Common myeloid progenitor, CD34-positive (primary cell): ENCODE data around the gene AIM2.
A peak's percentile ranks its signal among the peaks of the same experiment; 100 is the strongest.

ENCODE experiments used
- CTCF ChIA-PET: fragments of 350-600 bp; sonication (Branson Sonifier 250); formaldehyde crosslinking; loops from one replicate; lab custom pipeline; 2021; ENCODE audit warnings: antibody characterized with exemption; lab: Charles Lee
- POLR2A ChIA-PET: fragments of 350-600 bp; sonication (Branson Sonifier 250); formaldehyde crosslinking; loops from one replicate; lab custom pipeline; 2021; ENCODE audit warnings: antibody characterized with exemption; lab: Charles Lee
- DNase-seq, 3 donors: peaks; one replicate each; pipeline versions ENCODE4 v3.0.0 to v3.0.0-alpha.2; 2013
- H3K27ac ChIP-seq, 2 experiments: 1 replicate in 1 of 2; 2 replicates in 1 of 2; pipeline ENCODE4 v1.7.0; 2013; ENCODE audit warnings: inconsistent platforms in 2 of 2, low read length in 2 of 2, mild to moderate bottlenecking in 2 of 2, low read depth in 1 of 2, moderate library complexity in 1 of 2; ENCODE audit not compliant: severe bottlenecking in 2 of 2, insufficient read depth in 1 of 2, poor library complexity in 1 of 2
- H3K27me3 ChIP-seq, 5 experiments: replicated peaks in 2 of 5; 1 replicate in 3 of 5; 2 replicates in 2 of 5; pipeline versions ENCODE4 v1.6.1 to v1.7.0; 2013; ENCODE audit warnings: low read length in 4 of 5, mild to moderate bottlenecking in 2 of 5, moderate library complexity in 2 of 5, inconsistent platforms in 1 of 5; ENCODE audit not compliant: insufficient read depth in 5 of 5, control insufficient read depth in 4 of 5
- H3K36me3 ChIP-seq, 4 experiments: 1 replicate in 2 of 4; 2 replicates in 2 of 4; pipeline versions ENCODE4 v1.6.1 to v1.7.0; 2013; ENCODE audit warnings: low read length in 3 of 4, control low read depth in 1 of 4, mild to moderate bottlenecking in 1 of 4; ENCODE audit not compliant: control insufficient read depth in 4 of 4, insufficient read depth in 4 of 4
- H3K4me1 ChIP-seq, 4 experiments: 1 replicate in 3 of 4; 2 replicates in 1 of 4; pipeline versions ENCODE4 v1.6.1 to v1.7.1; 2013; ENCODE audit warnings: low read length in 3 of 4, mild to moderate bottlenecking in 3 of 4, control low read depth in 1 of 4, inconsistent platforms in 1 of 4, moderate library complexity in 1 of 4; ENCODE audit not compliant: control insufficient read depth in 4 of 4, insufficient read depth in 4 of 4; ENCODE audit errors: control extremely low read depth in 1 of 4
- H3K4me3 ChIP-seq, 7 experiments: 1 replicate in 4 of 7; 2 replicates in 3 of 7; pipeline versions ENCODE4 v1.5.1 to v1.7.0; 2013; ENCODE audit warnings: mild to moderate bottlenecking in 7 of 7, low read length in 6 of 7, moderate library complexity in 6 of 7, inconsistent platforms in 2 of 7, low read depth in 2 of 7, control low read depth in 1 of 7; ENCODE audit not compliant: insufficient read depth in 4 of 7, control insufficient read depth in 1 of 7; ENCODE audit errors: extremely low read depth in 1 of 7
- H3K9me3 ChIP-seq, 5 experiments: 1 replicate in 4 of 5; 2 replicates in 1 of 5; pipeline versions ENCODE4 v1.6.1 to v1.7.1; 2013; ENCODE audit warnings: low read length in 4 of 5, mild to moderate bottlenecking in 2 of 5, inconsistent platforms in 1 of 5, low read depth in 1 of 5, moderate library complexity in 1 of 5; ENCODE audit not compliant: control insufficient read depth in 4 of 5, insufficient read depth in 2 of 5; ENCODE audit errors: control extremely low read depth in 1 of 5
- WGBS: methylation state at CpG from one replicate; pipeline ENCODE4 v1.1.5; 2013; ENCODE audit not compliant: insufficient coverage; 5-methylcytosine and 5-hydroxymethylcytosine counted together

AIM2 gene

GRCh38 chr1:159067699-159068621, 8.6 kb downstream of the AIM2 start:
- POLR2A ChIA-PET: no interaction called here
- Histone ChIP-seq H3K27me3 (no peaks in the 10 kb centered on the region), H3K4me1 (peaks cover 10 to 19% (median 11%) of the 10 kb centered on the region in 4 experiments), H3K9me3 (no peaks in the 10 kb centered on the region), H3K27ac (peak overlapping the region in 1 of 2 experiments; percentile 16), H3K36me3 (no peaks in the 10 kb centered on the region), H3K4me3 (peak overlapping the region in 1 of 7 experiments; percentile 0)
- WGBS: 35% methylated on average over 4 of the region's 6 CpGs
- peak; percentile 64 to 94 (median 89) for DNase-seq
- CTCF ChIA-PET: interaction anchor here (0.7 to 1.7 kb wide), 5 partner anchors 8 to 21 kb away, joined by 3 to 5 read pairs (median 4); partner anchors contain the start of gene AIM2

- no peak for DNase-seq
- no peak overlapping the region for H3K4me3 ChIP-seq
- ChIA-PET POLR2A (no interaction called here), CTCF (no interaction called here)
- H3K27me3 ChIP-seq: no peaks in the 10 kb centered on the region
- H3K27ac ChIP-seq: no peak overlapping the region
- no peaks in the 10 kb centered on the region for H3K9me3 ChIP-seq
- peaks cover 10 to 19% (median 11%) of the 10 kb centered on the region in 4 experiments for H3K4me1 ChIP-seq
- 100% methylated on average over 4 of the region's 4 CpGs for WGBS
- no peaks in the 10 kb centered on the region for H3K36me3 ChIP-seq
These were observed 10.5 kb downstream of the AIM2 start for GRCh38 chr1:159066108-159066507.

GRCh38 chr1:159065106-159065505, 11.5 kb downstream of the AIM2 start:
- Histone ChIP-seq H3K36me3 (no peaks in the 10 kb centered on the region), H3K4me3 (no peak overlapping the region), H3K27me3 (no peaks in the 10 kb centered on the region), H3K9me3 (no peaks in the 10 kb centered on the region), H3K27ac (no peak overlapping the region), H3K4me1 (peaks cover 10 to 19% (median 11%) of the 10 kb centered on the region in 4 experiments)
- no peak for DNase-seq
- POLR2A ChIA-PET: no interaction called here
- CTCF ChIA-PET: interaction anchor here (1.2 kb wide), 1 partner anchor 36 kb away, joined by 3 read pairs; no protein-coding TSS in a partner anchor
- 98% methylated on average over 6 of the region's 8 CpGs for WGBS

GRCh38 chr1:159058751-159059150, 17.8 kb downstream of the AIM2 start:
- CTCF ChIA-PET: interaction anchor here (0.6 to 3.7 kb wide), 3 partner anchors 10 to 897 kb away, joined by 3 to 13 read pairs (median 3); no protein-coding TSS in a partner anchor
- no peaks in the 10 kb centered on the region for H3K9me3 ChIP-seq
- WGBS: 97% methylated on average over 4 of the region's 7 CpGs
- peaks cover 4 to 22% (median 18%) of the 10 kb centered on the region in 4 experiments for H3K36me3 ChIP-seq
- no peak overlapping the region for H3K27ac ChIP-seq
- H3K4me1 ChIP-seq: peaks cover 6 to 22% (median 14%) of the 10 kb centered on the region in 4 experiments
- POLR2A ChIA-PET: no interaction called here
- no peaks in the 10 kb centered on the region for H3K27me3 ChIP-seq
- no peak for DNase-seq
- no peak overlapping the region for H3K4me3 ChIP-seq

DNA sequence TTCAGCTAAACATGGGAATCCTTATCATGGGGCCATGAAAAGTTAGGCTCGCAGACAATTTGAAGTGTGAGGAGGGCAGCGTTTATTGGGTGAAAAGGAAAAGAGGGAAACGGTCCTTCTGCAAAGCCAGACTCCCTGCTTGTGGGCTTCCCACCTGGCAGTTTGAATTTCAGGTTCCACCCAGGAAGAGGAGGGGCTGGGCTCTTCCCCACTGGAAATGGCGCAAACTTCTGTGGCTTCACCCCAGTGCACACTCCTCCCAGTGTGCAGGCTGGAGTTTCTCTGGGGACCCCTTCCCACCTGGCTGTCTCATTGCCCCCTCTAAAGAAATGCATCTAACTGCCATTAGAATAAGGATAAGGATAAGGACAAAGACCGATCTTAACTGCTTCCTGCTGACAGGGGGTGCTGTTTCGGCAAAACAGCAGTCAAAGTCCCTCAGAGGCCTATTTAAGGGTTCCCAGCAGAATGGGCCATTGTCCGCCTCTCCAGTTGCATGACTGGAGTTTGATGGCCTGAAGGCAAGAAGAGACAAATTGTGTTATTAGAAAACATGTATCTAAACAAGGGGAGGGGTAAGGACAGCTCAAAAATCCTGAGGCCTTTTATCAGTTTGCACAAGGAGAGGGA, 20.4 kb downstream of the AIM2 start:
- H3K4me1 ChIP-seq: peaks cover 6 to 24% (median 14%) of the 10 kb centered on the region in 4 experiments
- peaks cover 15 to 48% (median 37%) of the 10 kb centered on the region in 4 experiments for H3K36me3 ChIP-seq
- no peak overlapping the region for H3K4me3 ChIP-seq
- no peaks in the 10 kb centered on the region for H3K9me3 ChIP-seq
- H3K27ac ChIP-seq: no peak overlapping the region
- CTCF ChIA-PET: interaction anchor here (0.6 to 4.5 kb wide), 4 partner anchors 15 to 1061 kb away, joined by 3 to 25 read pairs (median 3); no protein-coding TSS in a partner anchor
- H3K27me3 ChIP-seq: no peaks in the 10 kb centered on the region
- POLR2A ChIA-PET: no interaction called here
- DNase-seq: peak in 1 of 3 donors; percentile 8
- 91% methylated on average over 5 of the region's 7 CpGs for WGBS

DNA sequence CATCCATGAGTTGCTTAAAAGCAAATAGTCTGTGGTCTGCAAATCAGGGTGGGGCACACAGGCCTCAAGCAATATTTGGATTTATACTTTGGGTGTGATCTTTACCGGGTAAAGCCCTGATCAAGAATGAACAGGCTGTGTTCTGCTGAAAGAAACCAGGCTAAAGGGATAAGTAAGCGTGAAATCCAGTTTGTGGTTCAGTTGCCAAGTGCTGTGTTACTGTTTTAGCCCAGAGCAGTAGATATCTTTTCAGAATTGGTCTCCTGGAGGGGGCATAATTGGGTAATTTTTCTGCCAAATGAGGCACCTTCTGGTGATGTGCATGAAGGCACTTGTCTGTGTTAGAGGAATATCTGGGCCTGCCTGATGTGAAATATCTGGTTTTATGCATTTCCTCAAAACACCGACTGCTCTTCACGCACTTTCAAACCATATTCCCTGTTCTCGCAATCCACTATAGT, 21.4 kb downstream of the AIM2 start:
- WGBS: 72% methylated on average over 2 of the region's 5 CpGs
- ChIA-PET POLR2A (no interaction called here), CTCF (interaction anchor here (0.6 to 4.5 kb wide), 4 partner anchors 16 to 1060 kb away, joined by 3 to 25 read pairs (median 3); no protein-coding TSS in a partner anchor)
- peaks cover 20 to 57% (median 46%) of the 10 kb centered on the region in 4 experiments for H3K36me3 ChIP-seq
- no peak overlapping the region for H3K4me3 ChIP-seq
- peak overlapping the region in 1 of 2 experiments; percentile 62 for H3K27ac ChIP-seq
- H3K4me1 ChIP-seq: peaks cover 6 to 24% (median 14%) of the 10 kb centered on the region in 4 experiments
- no peaks in the 10 kb centered on the region for H3K9me3 ChIP-seq
- H3K27me3 ChIP-seq: no peaks in the 10 kb centered on the region
- DNase-seq: peak; percentile 29 to 50 (median 42)
